ENCODE data around the gene AQP7.

The AQP7 gene

GRCh38 chr9:33350310-33350709 is 52.1 kb downstream of the AQP7 start:
- TF ChIP-seq ZNF704 (tag by site-specific recombination; IDR thresholded peaks at IDR 0.05) (no peak), ZNF600 (tag by site-specific recombination; IDR thresholded peaks at IDR 0.05) (0 out of 2 replicates have a peak, but pooled peaks have one; percentile 13)
- ChIA-PET CTCF (interaction anchor here (0.7 to 1.8 kb wide), 3 partner anchors 24 to 66 kb away, joined by 3 to 10 read pairs (median 3); no protein-coding TSS in a partner anchor), POLR2A (interaction anchor here (0.6 kb wide), 1 partner anchor 27 kb away, joined by 3 read pairs; no protein-coding TSS in a partner anchor)
- H3K36me3 ChIP-seq (ENCODE audit: control insufficient read depth in 2 of 2, insufficient read depth in 1 of 2, low read length in 2 of 2), result peaks cover 18 to 45% of the 10 kb centered on the region in 2 experiments; a peak in 2 of 3 replicates
- no peaks in the 10 kb centered on the region for H3K9me3 ChIP-seq (ENCODE audit: control insufficient read depth, insufficient read depth, low read depth, low read length)
- peaks cover 11% of the 10 kb centered on the region for H3K4me1 ChIP-seq (ENCODE audit: control insufficient read depth, insufficient read depth, low read length)
- no peak overlapping the region for H3K4me3 ChIP-seq (ENCODE audit: low read depth, low read length)
- H3K27ac ChIP-seq (ENCODE audit: extremely low read depth, low read depth, low read length), result no peak overlapping the region

- ChIA-PET POLR2A (interaction anchor here (0.6 kb wide), 1 partner anchor 27 kb away, joined by 3 read pairs; no protein-coding TSS in a partner anchor), CTCF (interaction anchor here (1.8 kb wide), 1 partner anchor 25 kb away, joined by 10 read pairs; no protein-coding TSS in a partner anchor)
- no peak overlapping the region for H3K4me3 ChIP-seq (ENCODE audit: low read depth, low read length)
- TF ChIP-seq HOXC10 (CRISPR knock-in tag; IDR thresholded peaks at IDR 0.05) (no peak), ZNF596 (tag by site-specific recombination; IDR thresholded peaks at IDR 0.05) (no peak), ZBTB8A (tag by site-specific recombination; IDR thresholded peaks at IDR 0.05) (no peak), KLF9 (tag by site-specific recombination; IDR thresholded peaks at IDR 0.05; ENCODE audit: low read depth) (no peak), ZBTB48 (tag by site-specific recombination; IDR thresholded peaks at IDR 0.05) (no peak), ZNF416 (tag by site-specific recombination; IDR thresholded peaks at IDR 0.05) (no peak), ZNF624 (tag by site-specific recombination; IDR thresholded peaks at IDR 0.05) (no peak), ZNF354C (tag by site-specific recombination; IDR thresholded peaks at IDR 0.05; ENCODE audit: borderline replicate concordance, low read depth) (no peak), ZNF837 (tag by site-specific recombination; IDR thresholded peaks at IDR 0.05) (no peak), MYNN (tag by site-specific recombination; IDR thresholded peaks at IDR 0.05; ENCODE audit: borderline replicate concordance) (no peak), ZNF677 (tag by site-specific recombination; IDR thresholded peaks at IDR 0.05) (no peak)
- TF ChIP-seq, protein P1, sequence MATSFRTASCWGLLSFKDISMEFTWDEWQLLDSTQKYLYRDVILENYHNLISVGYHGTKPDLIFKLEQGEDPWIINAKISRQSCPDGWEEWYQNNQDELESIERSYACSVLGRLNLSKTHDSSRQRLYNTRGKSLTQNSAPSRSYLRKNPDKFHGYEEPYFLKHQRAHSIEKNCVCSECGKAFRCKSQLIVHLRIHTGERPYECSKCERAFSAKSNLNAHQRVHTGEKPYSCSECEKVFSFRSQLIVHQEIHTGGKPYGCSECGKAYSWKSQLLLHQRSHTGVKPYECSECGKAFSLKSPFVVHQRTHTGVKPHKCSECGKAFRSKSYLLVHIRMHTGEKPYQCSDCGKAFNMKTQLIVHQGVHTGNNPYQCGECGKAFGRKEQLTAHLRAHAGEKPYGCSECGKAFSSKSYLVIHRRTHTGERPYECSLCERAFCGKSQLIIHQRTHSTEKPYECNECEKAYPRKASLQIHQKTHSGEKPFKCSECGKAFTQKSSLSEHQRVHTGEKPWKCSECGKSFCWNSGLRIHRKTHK (tag by site-specific recombination; IDR thresholded peaks at IDR 0.05), result no peak
- TF ChIP-seq, protein P2, sequence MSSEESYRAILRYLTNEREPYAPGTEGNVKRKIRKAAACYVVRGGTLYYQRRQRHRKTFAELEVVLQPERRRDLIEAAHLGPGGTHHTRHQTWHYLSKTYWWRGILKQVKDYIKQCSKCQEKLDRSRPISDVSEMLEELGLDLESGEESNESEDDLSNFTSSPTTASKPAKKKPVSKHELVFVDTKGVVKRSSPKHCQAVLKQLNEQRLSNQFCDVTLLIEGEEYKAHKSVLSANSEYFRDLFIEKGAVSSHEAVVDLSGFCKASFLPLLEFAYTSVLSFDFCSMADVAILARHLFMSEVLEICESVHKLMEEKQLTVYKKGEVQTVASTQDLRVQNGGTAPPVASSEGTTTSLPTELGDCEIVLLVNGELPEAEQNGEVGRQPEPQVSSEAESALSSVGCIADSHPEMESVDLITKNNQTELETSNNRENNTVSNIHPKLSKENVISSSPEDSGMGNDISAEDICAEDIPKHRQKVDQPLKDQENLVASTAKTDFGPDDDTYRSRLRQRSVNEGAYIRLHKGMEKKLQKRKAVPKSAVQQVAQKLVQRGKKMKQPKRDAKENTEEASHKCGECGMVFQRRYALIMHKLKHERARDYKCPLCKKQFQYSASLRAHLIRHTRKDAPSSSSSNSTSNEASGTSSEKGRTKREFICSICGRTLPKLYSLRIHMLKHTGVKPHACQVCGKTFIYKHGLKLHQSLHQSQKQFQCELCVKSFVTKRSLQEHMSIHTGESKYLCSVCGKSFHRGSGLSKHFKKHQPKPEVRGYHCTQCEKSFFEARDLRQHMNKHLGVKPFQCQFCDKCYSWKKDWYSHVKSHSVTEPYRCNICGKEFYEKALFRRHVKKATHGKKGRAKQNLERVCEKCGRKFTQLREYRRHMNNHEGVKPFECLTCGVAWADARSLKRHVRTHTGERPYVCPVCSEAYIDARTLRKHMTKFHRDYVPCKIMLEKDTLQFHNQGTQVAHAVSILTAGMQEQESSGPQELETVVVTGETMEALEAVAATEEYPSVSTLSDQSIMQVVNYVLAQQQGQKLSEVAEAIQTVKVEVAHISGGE (tag by site-specific recombination; conservative IDR thresholded peaks at IDR 0.05; ENCODE audit: low read depth), result no peak
- no peaks in the 10 kb centered on the region for H3K9me3 ChIP-seq (ENCODE audit: control insufficient read depth, insufficient read depth, low read depth, low read length)
- H3K27ac ChIP-seq (ENCODE audit: extremely low read depth, low read depth, low read length), result no peak overlapping the region
- H3K4me1 ChIP-seq (ENCODE audit: control insufficient read depth, insufficient read depth, low read length), result peaks cover 7% of the 10 kb centered on the region; the same call in 1 of the 2 replicates
- H3K36me3 ChIP-seq (ENCODE audit: control insufficient read depth in 2 of 2, insufficient read depth in 1 of 2, low read length in 2 of 2), result peaks cover 18 to 47% of the 10 kb centered on the region in 2 experiments; a peak in 2 of 3 replicates
Observed at GRCh38 chr9:33349743-33350142, 52.6 kb downstream of the AQP7 start.

GRCh38 chr9:33348998-33349397 is 53.4 kb downstream of the AQP7 start:
- no peak overlapping the region for H3K27ac ChIP-seq (ENCODE audit: extremely low read depth, low read depth, low read length)
- no peak overlapping the region for H3K4me3 ChIP-seq (ENCODE audit: low read depth, low read length)
- H3K4me1 ChIP-seq (ENCODE audit: control insufficient read depth, insufficient read depth, low read length), result no peaks in the 10 kb centered on the region
- H3K9me3 ChIP-seq (ENCODE audit: control insufficient read depth, insufficient read depth, low read depth, low read length), result no peaks in the 10 kb centered on the region
- CTCF ChIA-PET, result no interaction called here
- H3K36me3 ChIP-seq (ENCODE audit: control insufficient read depth in 2 of 2, insufficient read depth in 1 of 2, low read length in 2 of 2), result peaks cover 18 to 53% of the 10 kb centered on the region in 2 experiments; a peak in 2 of 3 replicates
- POLR2A ChIA-PET, result no interaction called here
- TF ChIP-seq REPIN1 (tag by site-specific recombination; IDR thresholded peaks at IDR 0.05; ENCODE audit: low read depth) (no peak), ZNF843 (tag by site-specific recombination; IDR thresholded peaks at IDR 0.05) (no peak), ZNF560 (tag by site-specific recombination; IDR thresholded peaks at IDR 0.05; ENCODE audit: borderline replicate concordance) (no peak), ZNF140 (tag by site-specific recombination; IDR thresholded peaks at IDR 0.05) (no peak), ZNF704 (tag by site-specific recombination; IDR thresholded peaks at IDR 0.05) (no peak), ZNF214 (tag by site-specific recombination; IDR thresholded peaks at IDR 0.05; ENCODE audit: borderline replicate concordance) (no peak)
- TF ChIP-seq, protein P3, sequence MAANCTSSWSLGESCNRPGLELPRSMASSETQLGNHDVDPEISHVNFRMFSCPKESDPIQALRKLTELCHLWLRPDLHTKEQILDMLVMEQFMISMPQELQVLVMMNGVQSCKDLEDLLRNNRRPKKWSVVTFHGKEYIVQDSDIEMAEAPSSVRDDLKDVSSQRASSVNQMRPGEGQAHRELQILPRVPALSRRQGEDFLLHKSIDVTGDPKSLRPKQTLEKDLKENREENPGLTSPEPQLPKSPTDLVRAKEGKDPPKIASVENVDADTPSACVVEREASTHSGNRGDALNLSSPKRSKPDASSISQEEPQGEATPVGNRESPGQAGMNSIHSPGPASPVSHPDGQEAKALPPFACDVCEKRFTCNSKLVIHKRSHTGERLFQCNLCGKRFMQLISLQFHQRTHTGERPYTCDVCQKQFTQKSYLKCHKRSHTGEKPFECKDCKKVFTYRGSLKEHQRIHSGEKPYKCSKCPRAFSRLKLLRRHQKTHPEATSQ (tag by site-specific recombination; IDR thresholded peaks at IDR 0.05), result no peak

Measured in HEK293 (cell line).